Measurements from ENCODE around the gene ABAT. TPM values are rescaled to one million over a fixed set of nuclear protein-coding genes. Genes with fewer than 3 reads are reported as not detected.
"Not testable (repeated sequence)": the region's sequence is repeated elsewhere in the genome, so short reads cannot be mapped to it uniquely, and the experiment has no call there.

ABAT gene
- total RNA-seq, 1 donor from 2014 or later = 3.1 TPM

DNA sequence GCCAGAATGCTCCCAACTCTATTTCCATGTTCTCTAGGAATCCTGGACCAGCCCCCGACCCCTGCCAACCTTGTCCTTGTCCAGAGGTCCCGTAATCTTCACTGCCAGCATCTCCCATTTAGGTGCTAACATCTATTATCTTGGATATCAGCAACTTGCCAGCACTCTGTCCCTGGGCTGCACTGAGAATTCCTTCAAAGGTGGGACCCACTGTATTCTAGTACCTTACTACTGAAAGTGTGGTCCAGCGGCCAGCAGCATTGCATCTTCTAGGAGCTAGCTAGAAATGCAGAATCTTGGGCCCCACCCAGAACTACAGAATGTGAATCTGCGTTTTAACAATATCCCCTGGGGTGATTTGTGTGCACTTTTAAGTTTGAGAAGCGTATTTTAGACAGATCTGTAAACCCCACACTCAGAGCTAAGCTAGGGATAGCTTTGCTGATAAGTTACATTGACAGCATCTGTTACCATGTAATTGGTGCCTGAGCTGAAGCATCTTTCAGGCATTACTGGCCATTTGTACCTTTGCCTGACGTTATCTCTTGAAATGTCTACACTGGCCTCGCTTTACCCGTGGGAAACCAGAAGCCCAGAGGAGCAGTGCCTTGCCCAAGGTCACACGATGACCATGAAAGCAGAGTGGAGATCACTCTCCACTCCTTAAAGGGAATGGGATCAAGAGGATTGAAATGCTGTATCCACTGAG lies 8.3 kb downstream of the ABAT start:
- DNase-seq (ENCODE audit: low spot score) = no peak

DNA sequence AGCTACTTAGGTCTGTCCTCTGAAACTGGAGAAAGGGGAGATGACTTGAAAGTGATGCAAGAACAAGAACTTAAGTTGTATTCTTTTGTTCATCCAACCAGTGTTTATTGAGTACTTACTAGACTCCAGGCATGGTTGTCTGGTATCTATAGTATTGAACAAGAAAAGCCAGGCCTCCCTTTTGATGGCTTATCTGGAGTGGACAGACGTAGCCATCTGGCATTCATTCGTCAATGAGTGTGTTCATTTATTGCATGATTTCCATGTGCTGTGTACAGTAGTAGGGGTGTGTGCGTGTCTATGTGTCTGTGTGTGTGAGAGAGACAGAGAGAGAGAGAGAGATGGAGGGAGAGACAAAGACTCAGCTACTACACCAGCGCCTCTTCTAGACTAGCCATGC lies 9.2 kb downstream of the ABAT start:
- DNase-seq (ENCODE audit: low spot score) = no peak

DNA sequence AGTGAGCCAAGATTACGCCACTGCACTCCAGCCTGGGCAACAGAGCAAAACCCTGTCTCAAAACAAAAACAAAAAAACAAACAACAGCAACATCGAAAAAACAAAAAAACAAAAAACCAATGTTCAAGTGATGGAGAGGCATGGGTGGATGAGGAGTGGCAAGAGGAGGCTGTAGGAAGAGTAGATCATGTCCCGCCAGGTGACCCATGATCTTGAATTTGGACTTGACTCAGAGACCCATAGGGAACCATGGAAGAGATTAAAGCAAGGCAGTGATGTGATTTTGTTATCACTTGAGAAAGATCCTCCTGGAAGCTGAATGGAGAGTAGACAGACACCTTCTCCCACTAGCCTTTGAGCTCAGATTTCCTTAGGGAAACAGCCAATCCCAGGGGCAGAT lies 11.2 kb downstream of the ABAT start:
- no peak for DNase-seq (ENCODE audit: low spot score)

DNA sequence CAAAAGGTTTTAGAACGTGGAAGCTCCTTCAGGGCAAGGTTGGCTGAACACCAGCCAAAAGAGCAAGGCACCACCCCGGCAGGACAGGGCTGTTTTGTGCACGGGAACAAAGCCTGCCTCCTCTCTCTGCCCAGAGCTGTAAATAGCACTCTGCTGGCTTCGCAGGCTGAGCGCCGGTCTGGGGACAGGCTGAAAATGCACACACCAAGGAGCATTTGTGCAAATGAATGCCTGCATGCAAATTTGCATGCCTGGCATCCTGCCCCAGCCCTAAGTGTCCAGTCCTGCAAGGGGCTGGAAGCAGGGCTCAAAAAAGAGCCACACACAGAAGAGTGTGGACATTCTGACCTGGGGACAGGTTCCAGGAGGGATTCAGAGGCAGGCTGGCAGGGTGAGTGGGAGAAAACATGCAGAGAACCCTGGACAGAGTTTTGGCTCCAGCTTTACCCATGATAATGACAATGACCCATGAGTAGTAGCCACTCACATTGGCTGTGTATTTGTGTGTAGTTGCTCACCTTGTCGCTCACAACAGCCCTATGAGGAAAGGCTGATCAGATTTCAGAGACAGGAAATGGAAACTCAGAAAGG lies 11.7 kb downstream of the ABAT start:
- no peak for DNase-seq (ENCODE audit: low spot score)

DNA sequence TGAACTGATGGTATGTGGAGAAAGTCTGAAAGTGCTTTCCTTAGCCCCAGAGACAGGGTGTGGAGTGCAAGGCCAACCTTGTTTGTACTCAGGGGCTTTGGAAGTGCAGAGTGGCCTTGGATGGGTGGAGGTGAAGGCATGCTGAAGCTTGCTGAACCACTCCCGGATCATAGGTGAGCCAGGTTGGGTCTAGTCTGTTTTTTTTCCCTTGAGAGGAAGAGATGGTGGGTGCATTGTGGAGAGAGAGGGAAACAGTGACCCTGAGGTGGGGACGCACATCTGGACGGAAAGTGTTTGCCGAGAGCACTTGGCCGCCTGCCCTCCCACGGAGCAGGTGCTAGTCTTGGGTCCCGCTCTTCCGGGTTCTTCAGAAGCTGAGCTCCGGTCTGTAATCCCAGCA lies 12.5 kb downstream of the ABAT start:
- DNase-seq (ENCODE audit: low spot score) = no peak

DNA sequence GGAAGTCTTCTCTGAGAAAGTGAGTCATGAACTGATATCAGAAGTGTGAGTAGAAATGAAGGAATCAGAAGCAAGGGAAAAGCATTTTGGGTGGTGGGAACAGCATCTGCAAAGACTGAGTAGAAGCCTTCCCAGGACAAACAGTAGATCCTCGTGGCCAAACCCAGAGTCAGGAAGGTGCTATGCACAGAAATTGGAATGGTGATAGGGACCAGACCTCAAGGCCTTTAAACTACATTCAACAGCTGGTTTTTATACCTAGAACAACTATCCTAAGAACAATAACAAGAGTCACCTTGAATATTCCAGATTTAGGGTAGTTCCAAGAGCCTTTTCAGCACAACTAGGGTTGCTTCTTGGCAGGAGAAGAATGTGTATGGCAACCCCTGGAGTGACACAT lies 15.3 kb downstream of the ABAT start:
- no peak for DNase-seq (ENCODE audit: low spot score)

DNA sequence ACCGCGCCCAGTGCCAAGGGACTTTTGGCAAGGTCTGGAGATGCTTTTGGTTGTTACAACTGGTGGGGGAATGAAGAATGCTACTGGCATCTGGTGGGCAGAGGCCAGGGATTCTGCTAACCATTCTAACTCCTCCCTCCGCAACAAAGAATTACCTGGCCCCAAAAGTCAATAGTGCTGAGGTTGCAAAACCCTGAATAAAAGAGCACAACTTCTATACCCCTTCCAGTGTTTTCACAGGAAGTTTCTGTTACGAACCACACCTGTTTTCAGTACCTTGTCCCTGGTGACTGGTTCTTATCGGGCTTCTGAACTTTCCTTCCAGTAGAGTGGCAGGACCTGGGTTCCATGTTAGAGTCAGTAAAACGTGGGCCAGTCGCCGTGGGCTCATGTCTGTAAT lies 17.3 kb downstream of the ABAT start:
- DNase-seq (ENCODE audit: low spot score) = no peak

DNA sequence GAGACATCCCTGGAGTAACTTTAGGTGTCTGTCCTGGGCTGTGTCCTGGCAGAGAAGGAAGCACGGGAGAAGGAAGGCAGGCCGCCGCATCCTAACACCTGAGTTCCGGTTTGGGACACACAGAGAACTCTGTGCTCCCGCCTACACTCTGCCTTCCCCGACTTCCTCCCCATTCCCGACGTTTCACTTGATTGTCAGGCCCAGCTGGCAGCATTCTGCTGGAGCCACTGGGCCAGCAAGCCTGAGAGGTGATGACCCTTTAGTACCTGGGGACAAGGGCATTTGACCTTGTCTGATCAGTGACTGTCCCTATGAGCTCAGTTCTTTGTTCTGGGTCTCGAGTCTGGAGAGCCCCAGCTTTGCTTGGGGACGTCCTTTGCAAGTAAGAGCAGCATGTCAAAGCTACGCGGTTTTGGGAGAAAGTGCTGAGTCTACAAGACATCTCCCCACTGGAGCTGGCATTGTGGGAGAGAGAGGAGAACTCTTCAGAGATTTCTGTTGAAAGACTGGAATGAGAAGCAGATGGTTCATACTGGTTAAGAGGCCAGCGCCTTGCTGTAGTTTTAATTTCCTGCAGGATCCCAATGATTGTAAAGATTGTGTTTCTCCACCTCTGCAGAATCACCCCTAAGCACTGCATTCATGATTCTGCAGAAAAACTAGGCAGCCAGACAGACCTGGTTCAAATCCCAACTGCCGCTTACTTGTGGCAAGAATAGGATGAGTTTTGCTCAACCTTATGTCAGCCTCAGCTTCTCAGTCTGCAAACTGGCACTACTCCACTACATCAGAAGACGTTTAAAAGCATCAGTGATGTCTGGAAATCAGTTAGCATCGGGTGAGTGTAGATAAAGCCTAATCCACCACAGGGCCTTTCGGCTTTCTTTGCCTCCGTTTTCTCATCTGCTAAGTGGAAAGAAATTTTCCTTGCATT lies 20.6 kb downstream of the ABAT start:
- no peak for DNase-seq (ENCODE audit: low spot score)

DNA sequence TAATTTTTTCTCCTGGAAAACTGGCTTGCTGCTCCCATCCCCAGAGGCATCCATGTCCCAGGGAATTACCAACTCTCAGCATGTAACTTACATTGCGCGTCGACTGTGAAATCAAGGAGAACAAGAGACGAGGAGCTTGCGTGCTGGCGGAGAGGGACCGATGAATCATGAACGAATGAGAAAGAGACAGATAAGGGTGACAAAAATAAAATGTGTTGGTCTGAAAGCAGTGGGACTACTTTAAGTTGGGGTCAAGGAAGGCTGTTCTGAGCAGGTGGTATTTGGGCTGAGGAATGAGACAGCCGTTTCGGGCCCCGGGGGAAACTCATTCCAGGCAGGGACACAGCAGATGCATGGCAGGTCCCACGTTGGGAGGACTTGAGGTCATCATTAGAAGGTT lies 22.5 kb downstream of the ABAT start:
- DNase-seq (ENCODE audit: low spot score) = no peak

DNA sequence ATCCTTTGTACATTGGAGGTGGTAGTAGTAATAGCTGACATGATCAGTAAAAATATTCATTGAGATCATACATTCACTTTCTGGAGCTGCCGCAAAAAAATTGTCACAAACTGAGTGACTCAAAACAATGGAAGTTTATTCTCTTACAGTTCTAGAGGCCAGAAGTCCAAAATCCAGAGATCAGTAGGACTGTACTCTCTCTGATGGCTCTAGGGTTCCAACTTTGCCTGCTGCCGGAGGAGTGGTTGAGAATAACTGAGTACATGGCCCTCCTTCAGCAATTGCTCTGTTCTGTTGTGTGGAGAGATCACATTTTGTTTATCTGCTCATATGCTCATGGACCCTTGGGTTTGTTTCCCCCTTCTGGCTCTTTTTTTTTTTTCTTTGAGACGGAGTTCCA lies 23.5 kb downstream of the ABAT start:
- DNase-seq (ENCODE audit: low spot score) = no peak

DNA sequence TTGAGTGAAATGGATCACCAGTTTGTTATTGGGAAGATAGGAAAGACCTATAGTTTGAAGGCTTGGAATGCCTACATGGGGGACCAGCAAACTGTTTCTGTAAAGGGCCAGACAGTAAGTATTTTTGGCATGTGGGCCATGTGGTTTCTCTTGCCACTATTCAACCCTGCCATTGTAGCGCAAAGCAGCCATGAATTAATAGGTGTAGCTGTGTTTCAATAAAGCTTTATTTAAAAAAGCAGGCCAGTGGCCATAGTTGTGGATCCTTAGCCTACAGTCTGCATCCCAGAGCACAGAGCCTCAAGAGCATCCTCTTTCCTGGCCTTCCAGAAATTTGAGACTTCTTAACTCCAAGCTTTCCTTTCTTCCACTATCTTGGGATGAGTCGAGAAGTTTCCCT lies 29.3 kb downstream of the ABAT start:
- no peak for DNase-seq (ENCODE audit: low spot score)

DNA sequence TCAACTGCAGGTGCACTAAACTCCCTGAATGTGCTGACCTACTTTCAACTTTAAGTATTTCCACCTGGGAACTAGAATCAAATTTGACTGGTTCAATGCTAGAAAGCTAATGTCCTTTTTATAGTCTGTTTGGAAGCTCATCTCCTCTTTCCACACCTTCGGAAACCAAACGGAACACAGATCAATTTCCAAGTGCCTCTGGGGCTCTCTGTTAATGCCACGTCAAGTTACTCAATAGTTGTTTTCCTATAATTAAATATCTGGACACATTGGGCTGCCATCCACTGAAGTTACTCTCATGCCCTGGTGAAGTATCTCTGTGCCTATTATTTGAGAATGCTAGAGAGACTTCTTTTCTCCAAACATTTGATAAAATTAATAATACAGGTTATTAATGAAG lies 29.7 kb downstream of the ABAT start:
- DNase-seq (ENCODE audit: low spot score) = no peak

DNA sequence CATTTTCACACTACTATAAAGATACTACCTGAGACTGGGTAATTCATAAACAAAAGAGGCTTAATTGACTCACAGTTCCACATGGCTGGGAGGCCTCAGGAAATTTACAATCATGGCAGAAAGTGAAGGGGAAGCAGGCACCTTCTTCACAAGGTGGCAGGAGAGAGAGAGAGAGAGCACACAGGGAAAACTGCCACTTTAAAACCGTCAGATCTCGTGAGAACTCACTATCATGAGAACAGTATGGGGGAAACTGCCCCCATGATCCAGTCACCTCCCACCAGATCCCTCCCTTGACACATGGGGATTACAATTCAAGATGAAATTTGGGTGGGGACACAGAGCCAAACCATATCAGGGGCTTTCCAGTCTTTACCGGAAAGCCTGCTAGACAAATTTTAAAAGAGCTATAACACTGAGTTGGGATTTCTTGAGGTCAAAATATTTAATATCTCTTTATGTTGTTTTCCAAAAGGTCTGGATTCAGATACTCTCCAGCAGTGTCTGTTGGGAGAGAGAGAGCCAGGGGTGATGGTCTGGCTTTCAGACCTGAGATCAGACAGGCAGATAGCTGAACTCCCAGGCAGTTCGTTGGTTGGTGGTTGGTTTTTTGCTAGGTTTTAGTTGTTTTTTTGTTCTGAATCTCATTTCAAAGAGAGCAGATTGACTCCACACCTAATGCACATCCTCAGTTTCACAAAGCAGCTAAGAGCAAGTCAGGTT lies 30.8 kb downstream of the ABAT start:
- not testable (repeated sequence) for DNase-seq (ENCODE audit: low spot score)

DNA sequence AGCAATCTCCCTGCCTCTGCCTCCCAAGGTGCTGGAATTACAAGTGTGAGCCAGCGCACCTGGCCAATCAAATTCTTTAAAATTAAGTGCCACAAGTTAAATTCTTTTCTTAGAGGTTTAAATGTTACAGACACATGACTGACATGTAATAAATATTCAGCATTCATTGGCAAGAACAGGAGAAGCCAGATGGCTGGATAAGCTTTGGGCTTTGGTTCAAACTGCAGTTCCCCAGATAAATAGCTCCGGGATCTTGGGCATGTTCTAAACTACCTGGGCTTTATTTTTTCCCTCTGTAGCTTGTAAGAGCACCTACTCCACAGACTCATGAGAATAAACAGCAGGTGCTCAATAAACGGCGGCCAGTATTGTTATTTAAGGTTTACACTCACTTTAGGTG lies 34.1 kb downstream of the ABAT start:
- DNase-seq (ENCODE audit: low spot score) = no peak

DNA sequence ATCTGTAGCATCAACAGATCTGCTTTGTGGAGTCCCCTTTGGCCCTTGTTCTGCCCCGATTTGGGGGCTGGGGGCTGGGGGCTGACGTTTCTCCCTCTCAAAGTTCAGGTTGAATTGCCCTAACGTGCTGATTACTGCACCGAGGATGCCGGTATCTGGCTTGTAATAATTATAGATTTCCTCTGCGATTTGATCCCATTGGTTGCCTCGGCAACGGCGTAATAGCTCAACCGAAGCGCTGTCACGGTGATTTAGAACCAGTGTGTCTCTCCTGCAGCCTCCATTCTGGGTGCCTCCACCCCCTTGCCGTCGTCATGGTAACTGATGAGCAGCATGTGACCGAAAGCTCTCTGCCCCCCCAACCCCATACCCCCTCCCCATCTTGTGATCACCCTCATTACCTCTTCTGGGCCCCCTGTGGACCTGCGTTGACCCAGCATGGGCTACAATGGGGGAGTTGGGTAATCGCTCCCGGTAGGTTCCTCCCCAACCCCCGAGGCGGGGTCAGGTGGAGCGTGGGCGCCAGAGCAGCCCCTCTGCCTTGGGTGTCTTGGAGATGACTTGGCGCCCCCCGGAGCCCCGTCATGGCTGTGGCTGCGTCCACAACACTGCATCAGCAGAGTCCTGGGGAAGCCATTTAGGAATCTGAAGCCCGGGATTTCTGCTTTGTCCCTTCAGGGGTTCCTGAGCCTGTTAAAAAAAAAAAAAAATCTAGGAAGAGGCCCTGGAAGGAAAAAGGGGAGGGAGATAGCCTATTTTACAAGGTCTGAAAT lies 38.4 kb downstream of the ABAT start:
- peak; percentile 48 for DNase-seq (ENCODE audit: low spot score)

DNA sequence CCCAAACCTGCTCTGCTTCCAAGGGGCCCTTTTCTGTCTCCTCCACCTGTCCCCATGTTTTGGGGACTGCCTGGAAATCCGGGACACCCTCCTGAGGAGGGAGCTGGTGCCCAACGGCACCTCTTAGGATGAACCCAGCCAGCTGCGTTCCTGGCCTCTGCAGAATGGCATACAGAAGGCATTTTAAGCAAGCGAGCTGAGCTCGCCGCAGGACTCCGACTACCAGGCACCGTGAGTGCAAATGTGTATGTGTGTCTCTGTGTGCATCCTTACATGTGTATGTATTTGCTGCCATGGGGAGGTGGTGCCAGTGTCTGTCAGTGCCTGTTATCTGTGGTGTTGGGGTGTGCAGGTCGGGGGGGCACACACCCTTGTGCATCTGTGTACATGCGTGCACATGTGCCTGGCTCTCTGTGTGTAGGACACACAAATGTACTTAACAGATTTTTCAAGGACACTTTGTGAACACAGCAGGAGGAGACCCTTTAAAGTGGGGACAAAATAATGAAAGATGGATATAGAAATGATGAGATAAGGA lies 39.3 kb downstream of the ABAT start:
- no peak for DNase-seq (ENCODE audit: low spot score)

DNA sequence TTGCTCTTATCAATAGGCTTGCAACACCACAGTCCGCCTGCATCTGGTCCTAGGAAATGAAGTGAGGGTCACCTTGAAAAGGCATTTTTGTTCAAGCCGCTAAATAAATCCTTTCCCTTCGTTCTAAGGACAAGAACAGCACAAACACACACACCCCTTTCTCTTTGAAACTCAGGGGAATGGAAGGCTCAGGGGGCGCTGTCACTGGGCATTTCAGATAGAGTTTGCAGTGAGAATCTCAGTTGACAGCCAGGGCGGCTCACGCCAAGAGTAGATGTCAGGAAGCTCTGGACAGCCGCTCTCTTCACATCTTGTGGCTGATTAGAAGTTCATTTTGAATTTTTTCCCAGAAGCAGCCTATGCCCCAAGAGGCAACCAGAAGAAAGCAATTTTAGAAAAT lies 39.8 kb downstream of the ABAT start:
- DNase-seq (ENCODE audit: low spot score) = no peak

DNA sequence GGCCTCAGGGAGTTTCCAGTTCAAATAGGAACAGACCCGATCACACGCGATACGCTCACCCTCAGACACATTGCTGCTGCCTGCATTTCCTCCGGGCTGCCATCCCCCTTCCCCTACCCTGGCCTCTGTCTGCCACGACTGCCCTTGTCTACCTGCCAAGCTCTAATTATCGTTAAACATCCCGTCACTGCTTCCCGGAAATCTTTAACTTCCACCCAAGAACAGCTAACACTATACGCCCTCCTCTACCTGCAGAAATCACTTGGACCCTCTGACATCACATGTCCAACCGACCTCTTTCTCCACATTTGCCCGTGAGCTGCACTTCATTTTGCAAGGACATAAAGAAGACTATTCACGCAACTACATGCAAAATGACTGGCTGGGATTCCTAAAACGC lies 40.4 kb downstream of the ABAT start:
- DNase-seq (ENCODE audit: low spot score) = no peak

DNA sequence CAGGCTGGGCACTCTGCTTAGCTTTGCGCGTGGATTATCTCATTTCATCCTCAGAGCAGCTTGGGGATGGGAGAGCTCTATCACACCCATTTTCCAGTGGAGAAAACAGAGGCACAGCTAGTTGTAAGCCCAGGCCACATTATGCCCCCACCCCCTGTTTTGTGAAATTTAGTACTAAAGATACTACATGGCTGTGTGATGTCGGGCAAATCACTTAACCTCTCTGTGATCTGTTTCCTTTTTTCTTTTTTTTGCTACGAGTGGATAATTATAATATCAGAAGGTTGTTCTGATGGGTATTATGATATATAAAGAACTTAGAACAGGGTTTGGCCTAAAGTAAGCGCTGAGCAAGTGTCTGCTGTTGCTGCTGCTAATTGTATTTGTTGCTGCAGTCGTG lies 41.6 kb downstream of the ABAT start:
- DNase-seq (ENCODE audit: low spot score) = no peak

DNA sequence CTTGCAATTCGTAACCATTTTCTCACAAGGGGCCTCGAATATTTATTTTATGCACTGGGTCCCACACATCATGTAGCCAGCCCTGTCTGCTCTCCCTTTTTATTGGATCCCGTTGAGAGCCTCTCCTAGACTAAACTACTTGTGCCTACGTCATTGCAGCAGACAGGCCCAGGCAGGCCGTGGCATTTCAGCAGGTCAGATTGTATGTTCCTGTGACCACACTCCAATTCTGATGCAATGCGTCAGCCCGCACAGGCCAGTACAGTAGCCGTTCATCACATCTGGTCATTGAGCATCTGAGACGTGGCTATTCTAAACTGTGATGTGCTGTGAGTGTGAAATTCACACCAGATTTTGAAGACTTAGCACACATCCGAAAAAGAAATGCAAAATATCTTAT lies 42.2 kb downstream of the ABAT start:
- DNase-seq (ENCODE audit: low spot score) = peak; percentile 31

DNA sequence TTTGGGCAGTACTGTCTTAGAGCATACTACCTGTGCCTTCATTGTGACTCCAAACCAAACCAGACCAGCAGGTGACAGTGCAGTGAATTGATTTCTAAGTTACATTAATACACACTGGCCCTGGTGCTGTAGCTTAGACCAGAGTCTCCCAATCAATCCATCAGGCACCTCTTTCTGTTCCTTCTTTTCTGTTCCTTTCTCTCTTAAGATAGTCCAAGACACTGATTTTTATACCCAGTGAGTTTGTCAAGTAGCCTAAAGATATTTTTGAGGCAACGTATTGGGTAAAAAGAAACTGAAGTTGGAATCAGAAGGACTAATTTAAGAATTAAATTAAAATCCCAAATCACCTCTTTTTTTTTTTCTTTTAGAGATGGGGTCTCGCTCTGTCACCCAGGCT lies 43.1 kb downstream of the ABAT start:
- DNase-seq (ENCODE audit: low spot score) = no peak

Measured in umbilical cord (tissue), 2 donors.